DND-41 (cell line): ENCODE measurements around the gene OTOF.

Experiments used
- ATAC-seq: fragments of 200-7000 bp; cut with Tn5 transposase; 3 replicates; pipeline ENCODE4 v1.9.1; 2021; ENCODE audit warnings: low read depth; ENCODE audit not compliant: insufficient read depth
- DNase-seq: peaks from one replicate; pipeline ENCODE4 v3.0.0-alpha.2; 2020
- H2AFZ ChIP-seq: 2 replicates; pipeline ENCODE4 v1.6.0; 2012; ENCODE audit warnings: low read depth, low read length
- H3K27ac ChIP-seq: 2 replicates; pipeline ENCODE4 v1.5.1; 2012; ENCODE audit warnings: low read length, inconsistent platforms
- H3K27me3 ChIP-seq: fragments of 200-600 bp; sonication (generic); 2 replicates; pipeline ENCODE4 v1.6.0; 2012; ENCODE audit warnings: low read length, mild to moderate bottlenecking, inconsistent platforms; ENCODE audit not compliant: insufficient read depth, poor library complexity
- H3K36me3 ChIP-seq: 2 replicates; pipeline ENCODE4 v1.5.1; 2012; ENCODE audit warnings: low read length, inconsistent platforms; ENCODE audit not compliant: insufficient read depth
- H3K4me1 ChIP-seq: 2 replicates; pipeline ENCODE4 v1.5.1; 2012; ENCODE audit warnings: mild to moderate bottlenecking, low read length; ENCODE audit not compliant: insufficient read depth
- H3K4me2 ChIP-seq: 2 replicates; pipeline ENCODE4 v1.6.0; 2012; ENCODE audit warnings: mild to moderate bottlenecking, moderate library complexity, low read length, inconsistent platforms; ENCODE audit not compliant: insufficient read depth
- H3K4me3 ChIP-seq, 2 experiments: fragments of 200-600 bp in 1 of 2; shearing (Covaris generic) in 1 of 2; 2 replicates each; pipeline ENCODE4 v1.5.1; 2012 to 2016; ENCODE audit warnings: inconsistent platforms in 2 of 2, low read length in 2 of 2, mild to moderate bottlenecking in 2 of 2, low read depth in 1 of 2, moderate library complexity in 1 of 2
- H3K79me2 ChIP-seq: 2 replicates; pipeline ENCODE4 v1.6.0; 2012; ENCODE audit warnings: low read length, inconsistent platforms; ENCODE audit not compliant: insufficient read depth
- H3K9ac ChIP-seq: 2 replicates; pipeline ENCODE4 v1.6.0; 2012; ENCODE audit warnings: low read depth, mild to moderate bottlenecking, inconsistent platforms, low read length, moderate library complexity
- H3K9me3 ChIP-seq: 2 replicates; pipeline ENCODE4 v1.5.1; 2012; ENCODE audit warnings: low read length, moderate library complexity, mild to moderate bottlenecking, inconsistent platforms; ENCODE audit not compliant: insufficient read depth, severe bottlenecking
- H4K20me1 ChIP-seq: 2 replicates; pipeline ENCODE4 v1.6.0; 2012; ENCODE audit warnings: low read length; ENCODE audit not compliant: insufficient read depth
- EZH2 ChIP-seq: IDR thresholded peaks from 3 replicates; pipeline ENCODE4 v1.6.1; 2012; ENCODE audit warnings: borderline replicate concordance, low read depth, mild to moderate bottlenecking, moderate library complexity, low read length, inconsistent platforms; ENCODE audit not compliant: severe bottlenecking
- TF ChIP-seq, protein P1 (sequence below): IDR thresholded peaks from 2 replicates; pipeline ENCODE4 v1.5.1; 2012; ENCODE audit warnings: borderline replicate concordance, low read length, moderate library complexity, mild to moderate bottlenecking; ENCODE audit not compliant: poor library complexity, severe bottlenecking; ENCODE audit errors: extremely low read depth

Gene OTOF

DNA sequence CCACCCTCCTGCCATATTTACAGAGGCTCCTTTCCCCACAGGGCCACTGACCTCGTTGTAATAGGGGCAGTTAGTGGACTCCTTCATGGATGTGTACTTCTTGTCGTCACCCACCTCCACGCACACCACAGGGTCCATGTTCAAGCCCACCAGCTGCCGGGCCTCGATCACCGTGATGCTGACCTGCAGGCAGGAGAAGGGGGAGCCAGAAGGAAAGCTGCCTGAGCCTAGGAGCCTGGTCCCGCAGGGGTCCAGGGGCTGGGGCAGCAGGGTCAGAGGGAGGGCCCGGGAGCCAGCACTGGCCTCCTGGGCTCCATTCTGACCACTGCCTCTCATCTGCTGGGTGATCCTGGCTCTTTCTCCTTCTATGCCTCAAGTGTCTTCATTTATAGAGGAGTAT, 17.0 kb upstream of the OTOF start:
- Histone ChIP-seq H3K4me1 (no peaks in the 10 kb centered on the region), H4K20me1 (no peaks in the 10 kb centered on the region), H2AFZ (no peak overlapping the region), H3K27ac (no peak overlapping the region), H3K79me2 (no peaks in the 10 kb centered on the region), H3K9ac (no peak overlapping the region), H3K27me3 (peaks cover 5% of the 10 kb centered on the region), H3K4me3 (no peak overlapping the region), H3K9me3 (no peaks in the 10 kb centered on the region), H3K36me3 (no peaks in the 10 kb centered on the region), H3K4me2 (no peak overlapping the region)
- DNase-seq (no peak), ATAC-seq (no peak)
- no peak for TF ChIP-seq EZH2
- TF ChIP-seq, protein P1, sequence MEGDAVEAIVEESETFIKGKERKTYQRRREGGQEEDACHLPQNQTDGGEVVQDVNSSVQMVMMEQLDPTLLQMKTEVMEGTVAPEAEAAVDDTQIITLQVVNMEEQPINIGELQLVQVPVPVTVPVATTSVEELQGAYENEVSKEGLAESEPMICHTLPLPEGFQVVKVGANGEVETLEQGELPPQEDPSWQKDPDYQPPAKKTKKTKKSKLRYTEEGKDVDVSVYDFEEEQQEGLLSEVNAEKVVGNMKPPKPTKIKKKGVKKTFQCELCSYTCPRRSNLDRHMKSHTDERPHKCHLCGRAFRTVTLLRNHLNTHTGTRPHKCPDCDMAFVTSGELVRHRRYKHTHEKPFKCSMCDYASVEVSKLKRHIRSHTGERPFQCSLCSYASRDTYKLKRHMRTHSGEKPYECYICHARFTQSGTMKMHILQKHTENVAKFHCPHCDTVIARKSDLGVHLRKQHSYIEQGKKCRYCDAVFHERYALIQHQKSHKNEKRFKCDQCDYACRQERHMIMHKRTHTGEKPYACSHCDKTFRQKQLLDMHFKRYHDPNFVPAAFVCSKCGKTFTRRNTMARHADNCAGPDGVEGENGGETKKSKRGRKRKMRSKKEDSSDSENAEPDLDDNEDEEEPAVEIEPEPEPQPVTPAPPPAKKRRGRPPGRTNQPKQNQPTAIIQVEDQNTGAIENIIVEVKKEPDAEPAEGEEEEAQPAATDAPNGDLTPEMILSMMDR: no peak

DNA sequence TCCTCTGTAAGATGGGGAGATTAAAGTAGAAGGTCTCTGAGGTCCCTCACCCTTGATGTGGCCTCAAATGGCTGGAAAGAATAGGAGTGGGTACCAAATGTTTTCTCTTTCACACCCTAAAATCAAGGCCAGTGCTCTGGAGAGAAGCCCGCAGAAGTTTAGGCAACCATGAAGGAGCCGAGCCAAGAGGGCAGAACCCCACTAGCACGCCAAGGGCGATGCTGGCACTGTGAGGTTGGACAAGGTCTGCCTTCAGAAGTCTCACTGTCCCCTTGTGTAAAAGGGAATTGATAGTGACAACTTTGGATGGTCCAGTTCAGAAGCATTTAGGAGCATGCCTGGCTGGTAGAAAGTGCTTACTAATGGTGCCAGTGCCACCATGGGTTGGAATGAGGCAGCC, 16.3 kb upstream of the OTOF start:
- TF ChIP-seq EZH2: no peak
- TF ChIP-seq, protein P1: no peak
- H3K79me2 ChIP-seq: no peaks in the 10 kb centered on the region

DNA sequence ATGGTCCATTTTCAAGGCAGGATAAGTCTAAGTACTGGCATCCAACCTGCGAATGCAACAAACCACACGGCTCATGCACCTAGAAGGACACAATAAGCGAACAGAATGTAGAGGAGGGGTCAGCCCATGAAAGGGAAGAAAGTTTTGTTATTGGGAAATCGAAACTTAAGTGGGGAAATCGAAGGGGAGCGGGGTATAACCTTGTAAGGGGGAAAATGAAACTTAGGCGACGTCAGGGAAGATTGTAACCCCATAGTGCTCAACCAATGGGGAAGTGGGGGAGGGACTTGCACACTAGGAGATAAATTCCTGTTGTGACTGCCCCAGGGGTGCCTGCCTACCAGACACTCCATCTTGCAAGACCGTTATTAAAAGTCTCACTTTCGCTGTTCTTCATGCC, 15.6 kb upstream of the OTOF start:
- H3K9ac ChIP-seq: no peak overlapping the region
- no peaks in the 10 kb centered on the region for H3K36me3 ChIP-seq
- H4K20me1 ChIP-seq: no peaks in the 10 kb centered on the region
- peaks cover under 1% of the 10 kb centered on the region for H3K27me3 ChIP-seq
- H3K4me1 ChIP-seq: no peaks in the 10 kb centered on the region
- TF ChIP-seq, protein P1: no peak
- no peak for TF ChIP-seq EZH2
- DNase-seq: no peak
- H3K79me2 ChIP-seq: no peaks in the 10 kb centered on the region
- H3K9me3 ChIP-seq: no peaks in the 10 kb centered on the region
- no peak overlapping the region for H3K4me2 ChIP-seq
- no peak overlapping the region for H3K4me3 ChIP-seq
- H2AFZ ChIP-seq: no peak overlapping the region
- no peak overlapping the region for H3K27ac ChIP-seq
- ATAC-seq: no peak

More for the DNA sequence above, 16.3 kb upstream of the OTOF start:
- H4K20me1 ChIP-seq: no peaks in the 10 kb centered on the region
- H3K4me2 ChIP-seq: no peak overlapping the region
- no peaks in the 10 kb centered on the region for H3K4me1 ChIP-seq
- no peaks in the 10 kb centered on the region for H3K36me3 ChIP-seq
- DNase-seq (no peak), ATAC-seq (no peak)
- no peak overlapping the region for H3K4me3 ChIP-seq
- no peak overlapping the region for H3K9ac ChIP-seq
- peaks cover 3% of the 10 kb centered on the region for H3K27me3 ChIP-seq
- no peak overlapping the region for H2AFZ ChIP-seq
- H3K27ac ChIP-seq: no peak overlapping the region
- H3K9me3 ChIP-seq: no peaks in the 10 kb centered on the region
